Gastrocnemius medialis (tissue), 4 donors: ENCODE results near the gene CSNK2A2.

Experiments used
- POLR2A ChIP-seq, 2 donors: fragments of 450-650 bp; IDR thresholded peaks; one replicate each; pipeline ENCODE4 v1.6.1; 2017; ENCODE audit warnings: antibody characterized with exemption in 2 of 2, mild to moderate bottlenecking in 2 of 2, moderate library complexity in 2 of 2
- TF ChIP-seq, protein P1 (sequence below), 5 experiments: fragments of 450-650 bp in 3 of 5; fragments of 200-600 bp in 2 of 5; sonication (generic) in 2 of 5; IDR thresholded peaks in 4 of 5; conservative IDR thresholded peaks in 1 of 5; 1 replicate in 4 of 5; 2 replicates in 1 of 5; pipeline ENCODE4 v1.5.1; 2016 to 2019; ENCODE audit warnings: antibody characterized with exemption in 5 of 5, mild to moderate bottlenecking in 3 of 5, moderate library complexity in 3 of 5

GRCh38 chr16:58157951-58158540 is 39.9 kb downstream of the CSNK2A2 start:
- TF ChIP-seq, protein P1, sequence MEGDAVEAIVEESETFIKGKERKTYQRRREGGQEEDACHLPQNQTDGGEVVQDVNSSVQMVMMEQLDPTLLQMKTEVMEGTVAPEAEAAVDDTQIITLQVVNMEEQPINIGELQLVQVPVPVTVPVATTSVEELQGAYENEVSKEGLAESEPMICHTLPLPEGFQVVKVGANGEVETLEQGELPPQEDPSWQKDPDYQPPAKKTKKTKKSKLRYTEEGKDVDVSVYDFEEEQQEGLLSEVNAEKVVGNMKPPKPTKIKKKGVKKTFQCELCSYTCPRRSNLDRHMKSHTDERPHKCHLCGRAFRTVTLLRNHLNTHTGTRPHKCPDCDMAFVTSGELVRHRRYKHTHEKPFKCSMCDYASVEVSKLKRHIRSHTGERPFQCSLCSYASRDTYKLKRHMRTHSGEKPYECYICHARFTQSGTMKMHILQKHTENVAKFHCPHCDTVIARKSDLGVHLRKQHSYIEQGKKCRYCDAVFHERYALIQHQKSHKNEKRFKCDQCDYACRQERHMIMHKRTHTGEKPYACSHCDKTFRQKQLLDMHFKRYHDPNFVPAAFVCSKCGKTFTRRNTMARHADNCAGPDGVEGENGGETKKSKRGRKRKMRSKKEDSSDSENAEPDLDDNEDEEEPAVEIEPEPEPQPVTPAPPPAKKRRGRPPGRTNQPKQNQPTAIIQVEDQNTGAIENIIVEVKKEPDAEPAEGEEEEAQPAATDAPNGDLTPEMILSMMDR (IDR thresholded peaks at IDR 0.05 in 4 of 5, conservative IDR thresholded peaks at IDR 0.05 in 1 of 5), result no peak
- no peak for TF ChIP-seq POLR2A (IDR thresholded peaks at IDR 0.05)
